Brain microvascular endothelial cell (primary cell): ENCODE measurements around the gene ITGA8.
"Not testable (repeated sequence)": the region's sequence is repeated elsewhere in the genome, so short reads cannot be mapped to it uniquely, and the experiment has no call there.

Experiments
- DNase-seq: peaks from one replicate; pipeline ENCODE4 v3.0.0-alpha.2; 2020
- H3K27ac ChIP-seq: fragments of 250-450 bp; sonication (Bioruptor Pico); 2 replicates; pipeline ENCODE4 v1.5.1; 2020; ENCODE audit warnings: mild to moderate bottlenecking, moderate library complexity
- H3K27me3 ChIP-seq: fragments of 250-450 bp; sonication (Bioruptor Pico); replicated peaks from 2 replicates; pipeline ENCODE4 v1.5.1; 2020; ENCODE audit warnings: mild to moderate bottlenecking
- H3K36me3 ChIP-seq: fragments of 250-450 bp; sonication (Bioruptor Pico); replicated peaks from 2 replicates; pipeline ENCODE4 v1.5.1; 2020; ENCODE audit warnings: mild to moderate bottlenecking
- H3K4me3 ChIP-seq: 2 replicates; pipeline ENCODE4 v1.5.1; 2011; ENCODE audit warnings: low read depth, mild to moderate bottlenecking, control low read depth, low read length, moderate library complexity
- CTCF ChIP-seq: IDR thresholded peaks from 2 replicates; pipeline ENCODE4 v1.5.1; 2011; ENCODE audit warnings: low read depth, mild to moderate bottlenecking, moderate library complexity, low read length, control low read depth, inconsistent platforms; ENCODE audit errors: missing control alignments
- in situ Hi-C: cut with HindIII; loops from 2 replicates; pipeline ENCODE4 v1.10.0; 2017; ENCODE audit warnings: low sequenced_read_pairs, low pct_ligation_motif_present

The ITGA8 gene

GRCh38 chr10:15540727-15541126 is 179.0 kb downstream of the ITGA8 start:
- no peak overlapping the region for H3K4me3 ChIP-seq
- no peaks in the 10 kb centered on the region for H3K36me3 ChIP-seq
- DNase-seq: peak; percentile 12
- no peak overlapping the region for H3K27ac ChIP-seq
- H3K27me3 ChIP-seq: no peaks in the 10 kb centered on the region
- in situ Hi-C loops: no loop called here
- TF ChIP-seq CTCF: no peak

- in situ Hi-C loops: no loop called here
These were observed 180.5 kb downstream of the ITGA8 start for GRCh38 chr10:15539262-15539661.

GRCh38 chr10:15534928-15535538 is 184.7 kb downstream of the ITGA8 start:
- H3K4me3 ChIP-seq, H3K36me3 ChIP-seq, H3K27me3 ChIP-seq, H3K27ac ChIP-seq, in situ Hi-C loops, DNase-seq: not testable (repeated sequence)

More at GRCh38 chr10:15539262-15539661, 180.5 kb downstream of the ITGA8 start:
- TF ChIP-seq CTCF: no peak
- H3K27ac ChIP-seq: no peak overlapping the region
- H3K27me3 ChIP-seq: no peaks in the 10 kb centered on the region
- H3K36me3 ChIP-seq: no peaks in the 10 kb centered on the region
- DNase-seq: no peak
- H3K4me3 ChIP-seq: no peak overlapping the region

- no peak for TF ChIP-seq CTCF
- Histone ChIP-seq H3K27ac (no peak overlapping the region), H3K27me3 (no peaks in the 10 kb centered on the region), H3K4me3 (no peak overlapping the region), H3K36me3 (no peaks in the 10 kb centered on the region)
- in situ Hi-C loops: no loop called here
- DNase-seq: no peak
These were observed 187.6 kb downstream of the ITGA8 start for GRCh38 chr10:15531927-15532722.

GRCh38 chr10:15528859-15529239 is 190.9 kb downstream of the ITGA8 start:
- no peak for TF ChIP-seq CTCF
- Histone ChIP-seq H3K36me3 (no peaks in the 10 kb centered on the region), H3K27ac (no peak overlapping the region), H3K27me3 (no peaks in the 10 kb centered on the region), H3K4me3 (no peak overlapping the region)
- DNase-seq: no peak
- in situ Hi-C loops: no loop called here

GRCh38 chr10:15526754-15527153 is 193.0 kb downstream of the ITGA8 start:
- TF ChIP-seq CTCF: no peak
- no peak overlapping the region for H3K27ac ChIP-seq

More at GRCh38 chr10:15526754-15527153, 193.0 kb downstream of the ITGA8 start:
- no peak for DNase-seq
- Histone ChIP-seq H3K27me3 (no peaks in the 10 kb centered on the region), H3K4me3 (no peak overlapping the region), H3K36me3 (no peaks in the 10 kb centered on the region)
- in situ Hi-C loops: no loop called here
